HG02870 (cell line): ENCODE data around the gene MDH2.
"Not testable (repeated sequence)": the region's sequence is repeated elsewhere in the genome, so short reads cannot be mapped to it uniquely, and the experiment has no call there.

Source experiments
- ATAC-seq: cut with Tn5 transposase; IDR thresholded peaks from one replicate; pipeline ENCODE4 v1.9.1; 2021; ENCODE audit warnings: mild to moderate bottlenecking, moderate library complexity; ENCODE audit not compliant: unreplicated experiment

The MDH2 gene, protein sequence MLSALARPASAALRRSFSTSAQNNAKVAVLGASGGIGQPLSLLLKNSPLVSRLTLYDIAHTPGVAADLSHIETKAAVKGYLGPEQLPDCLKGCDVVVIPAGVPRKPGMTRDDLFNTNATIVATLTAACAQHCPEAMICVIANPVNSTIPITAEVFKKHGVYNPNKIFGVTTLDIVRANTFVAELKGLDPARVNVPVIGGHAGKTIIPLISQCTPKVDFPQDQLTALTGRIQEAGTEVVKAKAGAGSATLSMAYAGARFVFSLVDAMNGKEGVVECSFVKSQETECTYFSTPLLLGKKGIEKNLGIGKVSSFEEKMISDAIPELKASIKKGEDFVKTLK

DNA sequence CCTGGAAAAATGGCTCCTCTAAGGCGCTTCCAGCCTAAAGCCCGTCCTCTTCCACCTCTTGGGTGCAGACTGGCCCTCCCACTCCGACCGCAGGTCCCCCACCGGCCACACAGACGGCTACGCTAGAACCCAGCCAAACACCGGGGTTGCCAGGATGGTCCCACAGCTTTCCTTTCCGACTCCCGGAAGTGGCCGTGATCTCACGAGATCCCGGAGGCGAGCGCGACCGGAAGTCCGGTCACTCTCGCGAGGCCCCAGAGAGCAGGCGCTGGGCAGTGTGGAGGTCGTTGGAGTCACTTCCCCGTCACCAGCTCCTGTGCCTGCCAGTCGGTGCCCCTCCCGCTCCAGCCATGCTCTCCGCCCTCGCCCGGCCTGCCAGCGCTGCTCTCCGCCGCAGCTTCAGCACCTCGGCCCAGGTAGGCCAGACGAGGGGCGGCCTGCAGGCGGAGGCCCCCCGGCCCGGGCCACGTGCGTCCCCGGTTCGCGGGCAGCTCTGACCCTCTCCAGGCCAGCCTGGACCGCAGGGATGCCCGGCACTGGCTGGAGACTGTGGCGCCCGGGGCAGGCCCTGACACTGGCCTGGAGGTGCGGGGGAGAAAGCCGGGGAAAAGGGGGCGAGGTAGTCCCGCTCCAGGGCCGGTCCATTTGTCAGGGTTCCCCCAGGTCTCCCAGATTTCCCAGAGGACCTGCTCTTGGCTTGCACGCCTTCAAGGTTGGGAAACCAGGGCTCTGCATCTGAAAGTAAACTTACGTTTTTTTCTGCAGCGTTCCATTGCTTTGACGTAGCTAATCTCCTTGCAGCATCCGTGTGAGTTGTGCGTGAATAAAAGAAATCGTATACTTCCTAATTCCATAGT is at the start of gene MDH2, which contains the start of gene STYXL1:
MDH2 (plus strand) TSS at position 296 of the 857 bp plus-strand sequence; CDS start at position 351, 55 bp downstream.
STYXL1 (minus strand) TSS at position 190 of the 857 bp plus-strand sequence. CDS start 17,477 bp downstream, outside the sequence.
- ATAC-seq = peak; percentile 94

DNA sequence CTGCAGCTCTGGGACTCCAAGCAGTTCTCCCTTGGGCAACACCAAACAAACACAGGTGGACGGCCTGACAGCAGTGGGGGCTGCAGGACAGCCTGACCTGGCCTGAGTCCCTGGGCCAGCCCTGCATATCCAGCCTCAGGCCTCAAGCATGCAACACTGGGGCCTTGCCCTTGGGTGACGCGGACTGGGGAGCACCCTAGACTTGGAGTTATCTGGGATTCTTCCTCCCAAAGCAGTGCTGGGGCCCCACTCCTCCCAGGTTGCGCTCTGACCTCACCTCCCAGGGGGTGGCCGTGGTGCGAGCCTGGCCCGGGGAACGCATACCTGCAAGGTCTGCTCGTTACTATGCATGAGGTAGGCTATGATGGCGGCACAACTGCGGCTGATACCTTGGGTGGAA is 47.3 kb upstream of the MDH2 start:
- no peak for ATAC-seq

DNA sequence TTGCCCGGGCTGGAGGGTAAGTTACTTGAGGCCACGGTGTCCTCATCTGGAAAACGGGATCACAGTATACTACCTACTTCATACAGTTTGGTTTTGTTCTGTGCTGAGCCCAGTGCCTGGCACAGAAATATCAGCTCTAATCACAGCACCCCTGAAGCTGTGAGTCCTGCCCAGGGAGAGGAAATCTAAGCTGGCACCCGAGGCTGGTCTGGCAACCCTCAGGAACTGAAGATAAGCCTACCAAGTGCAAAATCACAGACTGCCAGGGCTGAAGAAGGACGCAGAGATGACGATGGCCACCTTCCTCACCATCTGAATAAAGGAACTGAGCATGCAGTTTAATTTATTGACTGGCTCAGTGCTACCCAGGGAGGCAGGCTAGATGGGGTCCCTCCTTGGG is 45.8 kb upstream of the MDH2 start:
- ATAC-seq = no peak

DNA sequence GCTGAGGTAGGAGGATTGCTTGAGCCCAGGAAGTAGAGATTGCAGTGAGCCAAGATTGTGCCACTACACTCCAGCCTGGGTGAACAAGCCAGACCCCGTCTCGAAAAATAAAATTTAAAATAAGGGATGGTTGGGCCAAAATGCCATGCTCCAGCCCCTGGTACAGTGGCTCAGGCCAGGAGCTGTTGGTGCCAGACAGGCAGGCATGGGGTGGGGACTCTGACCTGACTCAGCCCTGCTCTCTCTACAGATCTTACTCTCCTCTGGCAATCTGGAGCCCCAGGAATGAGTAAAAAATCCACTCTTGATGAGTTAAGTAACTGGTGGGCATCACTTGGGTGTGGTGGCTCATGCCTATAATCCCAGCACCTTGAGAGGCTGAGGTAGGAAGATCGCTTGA is 45.1 kb upstream of the MDH2 start:
- no peak for ATAC-seq

DNA sequence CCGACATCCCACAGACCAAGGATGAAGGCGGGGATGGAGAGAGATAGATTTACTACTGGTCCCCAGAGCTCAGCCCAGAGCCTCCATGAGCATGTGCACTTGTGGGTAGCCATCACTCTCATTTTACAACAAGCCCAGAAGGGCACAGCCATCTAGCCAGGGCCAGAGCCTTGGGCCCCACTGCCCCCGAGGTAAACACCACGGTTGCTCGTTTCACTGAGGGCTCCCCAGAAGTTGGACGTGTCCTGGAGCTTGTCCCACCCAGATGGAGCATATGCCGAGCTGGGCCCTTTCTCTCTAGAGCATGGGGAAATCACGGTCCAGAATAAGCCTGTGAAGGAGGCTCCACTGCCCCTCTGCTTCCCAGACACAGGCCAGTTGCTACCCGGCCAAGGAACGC is 44.6 kb upstream of the MDH2 start:
- no peak for ATAC-seq

DNA sequence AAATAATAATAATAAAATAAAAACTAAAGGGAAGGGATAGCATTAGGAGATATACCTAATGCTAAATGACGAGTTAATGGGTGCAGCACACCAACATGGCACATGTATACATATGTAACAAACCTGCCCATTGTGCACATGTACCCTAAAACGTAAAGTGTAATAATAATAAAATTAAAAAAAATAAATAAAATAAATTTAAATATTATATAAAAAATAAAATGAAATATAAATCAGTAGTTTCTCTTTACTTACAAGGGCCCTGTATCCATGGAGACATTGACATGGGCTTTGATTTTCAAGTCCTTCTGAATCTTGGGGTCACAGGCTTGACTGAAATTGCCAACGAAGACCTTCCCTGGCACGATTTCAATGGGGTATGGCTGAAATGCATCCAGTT is 42.9 kb upstream of the MDH2 start:
- ATAC-seq = not testable (repeated sequence)

DNA sequence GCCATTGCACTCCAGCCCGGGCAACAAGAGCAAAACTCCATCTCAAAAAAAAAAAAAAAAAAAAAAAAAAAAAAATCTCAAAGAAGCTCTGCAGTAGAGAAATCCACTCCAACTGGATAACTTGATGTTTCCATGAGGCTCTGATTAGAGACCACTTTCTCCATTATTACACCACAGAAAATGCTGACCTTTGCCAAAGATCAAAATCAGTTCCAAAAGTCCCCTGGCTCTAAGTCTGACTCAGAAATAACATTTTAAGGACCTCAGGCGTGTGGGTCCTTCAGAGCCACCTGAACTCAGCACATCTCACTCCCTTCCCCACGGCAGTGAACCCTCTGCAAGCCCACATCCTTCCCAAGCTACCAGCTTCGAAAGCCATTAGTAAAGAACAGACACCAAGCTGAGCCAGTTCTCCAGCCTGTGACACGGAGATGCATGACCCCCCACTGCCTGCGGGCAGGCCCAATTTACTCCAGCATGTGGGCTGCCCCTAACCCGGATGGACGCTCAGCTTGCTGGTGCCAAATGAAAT is 39.7 kb upstream of the MDH2 start:
- ATAC-seq = no peak

DNA sequence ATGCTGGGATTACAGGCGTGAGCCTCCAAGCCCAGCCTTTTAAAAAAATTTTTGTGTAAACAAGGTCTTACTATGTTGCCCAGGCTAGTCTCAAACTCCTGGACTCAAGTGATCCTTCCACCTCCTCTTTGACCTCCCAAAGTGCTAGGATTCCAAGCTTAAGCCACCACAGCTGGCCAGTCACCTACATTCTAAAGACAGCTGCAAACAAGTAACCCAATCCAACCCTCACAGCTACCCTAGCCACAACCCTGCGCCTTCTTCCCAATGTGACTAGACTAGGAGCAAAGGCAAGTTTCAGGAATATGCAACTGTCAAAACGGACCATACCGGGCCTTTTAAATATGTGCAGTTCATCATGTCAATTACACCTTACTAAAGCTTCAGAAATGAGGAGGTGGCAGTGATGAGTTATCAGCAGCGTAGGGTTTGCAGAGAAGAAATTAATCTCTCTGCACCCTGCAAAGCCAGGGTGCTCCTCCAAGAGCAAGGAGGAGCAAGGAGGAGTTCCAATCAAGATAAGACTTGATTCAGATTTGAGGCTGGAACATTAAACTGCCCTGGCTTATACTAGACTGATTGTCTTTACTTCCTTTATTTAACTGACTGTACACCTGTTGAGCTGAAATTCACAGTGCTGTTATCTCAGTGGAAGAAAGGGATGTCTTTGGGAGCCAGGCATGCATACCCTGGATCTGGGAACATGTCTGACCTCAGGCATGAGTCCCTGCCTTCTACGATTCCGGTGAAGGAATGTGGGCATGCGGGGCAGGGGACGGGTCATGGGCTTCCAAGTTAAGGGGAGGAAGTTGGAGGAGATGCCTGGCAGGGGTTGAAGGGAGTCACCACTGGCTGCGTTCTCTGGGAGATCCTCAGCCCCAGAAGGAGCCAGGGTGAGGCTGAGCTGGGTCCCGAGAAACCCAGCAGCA is 38.0 kb upstream of the MDH2 start:
- no peak for ATAC-seq

DNA sequence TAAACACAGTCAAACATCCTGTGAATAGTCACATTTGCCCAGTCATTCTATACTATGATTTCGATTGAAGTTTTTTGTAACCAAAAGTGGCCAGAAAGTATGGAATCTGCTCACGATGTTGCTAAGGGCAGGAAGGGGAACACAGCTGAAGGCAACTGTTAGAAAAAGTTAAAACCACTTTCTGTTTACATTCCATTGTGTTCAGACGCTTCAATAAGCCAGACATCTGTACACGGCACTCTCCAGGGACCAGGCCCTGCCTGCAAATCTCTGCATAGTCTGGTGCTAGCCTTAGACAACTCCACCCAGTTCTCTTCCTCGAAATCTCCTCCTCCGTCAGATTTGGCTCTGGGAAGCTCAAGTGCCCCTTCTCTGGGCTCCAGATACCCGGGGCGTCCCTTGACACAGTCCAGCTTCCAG is 36.5 kb upstream of the MDH2 start:
- ATAC-seq = no peak

DNA sequence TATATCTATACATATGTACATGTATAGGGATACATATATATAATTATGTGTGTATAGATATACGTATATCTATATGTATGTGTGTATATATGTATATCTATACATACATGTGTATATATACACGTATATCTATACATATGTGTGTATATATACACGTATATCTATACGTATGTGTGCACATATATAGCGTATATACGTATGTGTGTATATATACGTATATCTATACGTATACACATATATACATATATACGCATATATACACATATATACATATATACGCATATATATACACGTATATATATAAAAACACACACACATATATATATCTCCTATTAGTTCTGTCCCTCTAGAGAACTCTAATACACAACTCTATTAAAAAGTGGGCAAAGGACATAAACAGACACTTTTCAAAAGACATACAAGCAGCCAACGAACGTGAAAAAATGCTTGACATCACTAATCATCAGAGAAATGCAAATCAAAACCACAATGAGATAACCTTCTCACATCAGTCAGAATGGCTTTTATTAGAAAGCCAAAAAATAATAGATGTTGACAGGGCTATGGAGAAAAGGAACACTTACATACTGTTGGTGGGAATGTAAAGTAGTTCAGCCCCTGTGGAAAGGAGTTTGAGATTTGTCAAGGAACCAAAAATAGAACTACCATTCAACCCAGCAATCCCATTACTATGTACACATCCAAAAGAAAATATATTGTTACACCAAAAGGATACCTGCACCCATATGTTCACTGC is 31.5 kb upstream of the MDH2 start:
- ATAC-seq = no peak

DNA sequence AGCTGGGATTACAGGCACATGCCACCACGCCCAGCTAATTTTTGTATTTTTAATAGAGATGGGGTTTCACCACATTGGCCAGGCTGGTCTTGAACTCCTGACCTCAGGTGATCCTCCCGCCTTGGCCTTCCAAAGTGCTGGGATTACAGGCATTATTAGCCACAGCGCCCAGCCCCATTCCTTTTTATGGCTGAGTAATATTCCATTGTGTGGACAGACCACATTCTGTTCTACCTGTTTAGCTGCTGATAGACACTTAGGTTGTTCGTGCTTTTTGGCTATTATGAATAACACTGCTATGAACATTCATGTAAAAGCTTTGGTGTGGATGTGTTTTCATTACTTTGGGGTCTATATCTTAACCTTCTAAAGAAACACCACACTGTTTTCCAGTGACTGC is 29.4 kb upstream of the MDH2 start:
- ATAC-seq = not testable (repeated sequence)

DNA sequence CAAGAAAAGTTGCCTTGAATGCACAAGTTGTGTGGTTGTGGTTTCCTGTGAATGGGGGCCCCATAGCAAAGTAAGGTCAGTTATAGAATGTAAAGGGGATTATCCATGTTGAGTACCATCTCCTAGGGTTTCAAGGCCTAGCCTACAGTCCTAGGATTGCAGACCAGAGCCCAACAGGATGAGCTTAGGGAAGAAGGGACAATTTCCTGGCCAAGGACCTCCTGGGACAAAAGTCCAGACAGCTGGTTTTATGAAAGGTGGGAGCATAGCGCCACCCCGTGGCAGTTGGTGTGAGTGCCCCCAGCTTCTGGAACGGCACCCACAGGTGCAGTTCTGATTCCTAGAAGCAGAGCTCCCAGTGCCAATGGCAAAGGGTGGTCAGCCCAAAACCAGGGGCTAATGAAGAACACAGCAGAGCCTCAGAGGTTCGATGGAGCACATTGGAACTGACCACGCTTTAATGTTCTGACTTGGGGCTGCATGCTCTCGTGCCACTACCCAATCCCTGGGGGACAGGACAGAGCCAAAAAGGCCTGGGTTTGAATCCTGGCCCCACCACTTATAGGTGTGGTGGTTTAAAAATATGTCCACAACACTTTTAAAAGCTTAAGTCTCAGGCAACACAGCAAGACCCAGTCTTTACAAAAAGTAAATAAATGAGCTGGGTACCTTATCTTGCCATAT is 27.7 kb upstream of the MDH2 start:
- no peak for ATAC-seq

DNA sequence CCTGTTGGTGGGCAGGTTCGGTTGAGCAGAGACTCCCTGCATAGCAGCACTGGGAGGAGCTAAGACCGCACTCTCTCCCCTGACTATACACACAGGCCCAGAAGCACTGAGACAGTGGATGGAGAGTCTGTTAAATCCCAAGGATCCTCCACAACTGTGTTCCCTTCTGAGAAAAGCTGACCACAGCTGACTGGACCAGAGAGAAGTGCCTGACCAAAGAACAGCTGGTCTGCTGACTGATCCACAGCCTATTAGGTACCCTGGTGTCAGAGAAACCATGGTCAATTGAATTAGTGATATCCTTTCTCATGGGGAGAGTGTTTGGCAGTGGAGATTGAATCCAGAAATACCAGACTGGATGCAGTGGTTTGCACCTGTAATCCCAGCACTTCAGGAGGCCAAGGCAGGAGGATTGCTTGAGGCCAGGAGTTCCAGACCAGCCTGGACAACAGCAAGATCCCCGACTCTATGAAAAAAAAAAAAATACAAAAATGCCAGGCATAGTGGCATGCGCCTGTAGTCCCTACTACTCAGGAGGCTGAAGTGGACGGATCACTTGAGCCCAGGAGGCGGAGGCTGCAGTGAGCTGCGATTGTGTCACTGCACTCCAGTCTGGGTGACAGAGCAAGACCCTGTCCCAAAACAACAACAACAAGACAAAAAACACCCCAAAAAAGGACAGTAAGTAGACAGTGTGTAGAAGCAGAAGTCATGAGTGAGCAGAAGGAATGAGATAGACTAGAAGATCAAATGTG is 25.7 kb upstream of the MDH2 start:
- ATAC-seq = no peak

DNA sequence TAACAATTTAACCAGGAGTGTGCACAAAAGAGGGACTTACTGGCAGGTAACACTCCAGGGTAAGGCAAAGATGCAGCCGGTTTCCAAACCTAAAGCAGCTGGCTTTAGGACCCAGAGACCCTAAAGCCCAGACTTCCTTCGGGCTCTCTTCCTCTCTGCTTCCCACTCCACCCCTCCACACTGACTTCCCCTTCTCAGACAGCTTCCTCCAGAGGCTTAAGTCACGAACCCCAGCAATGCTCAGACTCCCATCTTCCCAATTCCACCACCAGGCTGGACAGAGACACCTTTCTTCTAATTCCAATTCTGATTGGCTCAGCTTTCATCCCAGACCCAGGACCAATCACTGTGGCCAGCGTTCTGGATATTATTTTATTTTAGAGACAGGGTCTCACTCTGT is 24.9 kb upstream of the MDH2 start:
- ATAC-seq = no peak

DNA sequence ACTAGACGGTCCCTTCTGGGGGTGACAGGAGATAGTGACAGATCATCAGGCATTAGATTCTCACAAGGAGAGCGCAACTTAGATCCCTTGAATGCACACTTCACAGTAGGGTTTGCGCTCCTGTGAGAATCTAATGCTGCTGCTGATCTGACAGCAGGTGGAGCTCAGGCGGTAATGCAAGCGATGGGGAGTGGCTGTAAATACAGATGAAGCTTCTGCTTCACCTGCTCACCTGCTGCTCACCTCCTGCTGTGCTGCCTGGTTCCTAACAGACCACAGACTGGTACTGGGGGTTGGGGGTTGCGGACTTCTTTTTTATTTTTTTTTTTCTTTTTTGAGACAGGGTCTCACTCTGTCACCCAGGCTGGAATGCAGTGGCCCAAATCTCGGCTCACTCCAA is 18.2 kb upstream of the MDH2 start:
- not testable (repeated sequence) for ATAC-seq

DNA sequence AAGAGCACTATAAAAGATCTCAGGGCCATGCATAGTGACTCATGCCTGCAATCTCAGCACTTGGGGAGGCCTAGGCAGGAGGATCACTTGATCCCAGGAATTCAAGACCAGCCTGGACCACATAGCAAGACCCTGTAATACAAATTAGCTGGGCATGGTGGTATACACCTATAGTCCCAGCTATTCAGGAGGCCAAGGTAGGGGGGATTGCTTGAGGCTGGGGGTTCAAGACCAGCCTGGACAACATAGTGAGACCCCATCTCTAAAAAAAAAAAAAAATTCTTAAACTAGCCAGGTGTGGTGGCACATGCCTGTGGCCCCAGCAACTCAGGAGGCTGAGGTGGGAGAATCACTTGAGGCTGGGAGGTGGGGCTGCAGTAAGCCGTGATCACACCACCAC is 15.9 kb upstream of the MDH2 start:
- ATAC-seq = no peak

DNA sequence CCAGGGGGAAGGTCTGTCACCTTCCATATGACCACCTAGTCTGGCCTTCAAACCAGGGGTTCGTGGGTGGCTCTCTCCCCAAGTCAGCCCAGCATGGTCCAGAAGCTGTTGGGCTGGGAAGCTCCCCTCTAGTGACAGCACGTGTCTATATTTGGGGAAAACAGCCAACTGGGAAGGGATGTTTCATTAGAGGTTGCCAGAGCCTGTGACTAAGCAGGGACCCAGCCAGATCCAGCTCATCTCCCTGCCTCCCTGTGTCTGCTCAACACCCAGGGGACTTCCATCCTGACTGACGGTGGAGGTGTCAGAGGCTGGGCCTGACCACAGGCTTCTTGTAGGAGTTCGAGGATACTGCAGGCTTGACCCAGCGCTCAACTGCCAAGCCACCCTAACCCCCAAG is 10.6 kb upstream of the MDH2 start:
- no peak for ATAC-seq

DNA sequence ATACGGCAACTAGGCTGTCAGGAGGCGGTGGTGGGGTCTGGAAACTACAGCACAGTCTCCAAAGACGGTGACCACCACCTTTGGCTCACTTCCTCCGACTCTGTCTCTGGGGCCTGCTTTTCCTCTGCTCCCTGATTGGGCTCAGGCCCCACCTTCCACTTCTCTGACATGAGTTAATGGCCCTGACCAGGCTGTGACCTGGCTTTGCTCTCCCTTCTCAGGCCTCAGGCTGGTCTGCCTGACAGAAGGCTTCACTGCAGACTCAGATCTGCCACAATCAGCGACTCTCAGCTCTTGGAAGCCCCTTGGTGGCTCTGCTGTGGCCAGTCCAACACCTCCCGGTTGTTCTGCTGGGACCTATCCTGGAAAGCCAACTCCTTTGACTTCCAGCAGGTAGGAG is 7.8 kb upstream of the MDH2 start:
- ATAC-seq = no peak
